HL-60/S4 (cell line): Measurements from ENCODE around the gene ALKAL2.

Experiments used
- in situ Hi-C: fragments of 300-500 bp; cut with MboI; formaldehyde crosslinking; loops from 2 replicates; pipeline ENCODE4 v1.14.3; 2022; ENCODE audit warnings: low sequenced_read_pairs

The ALKAL2 gene

DNA sequence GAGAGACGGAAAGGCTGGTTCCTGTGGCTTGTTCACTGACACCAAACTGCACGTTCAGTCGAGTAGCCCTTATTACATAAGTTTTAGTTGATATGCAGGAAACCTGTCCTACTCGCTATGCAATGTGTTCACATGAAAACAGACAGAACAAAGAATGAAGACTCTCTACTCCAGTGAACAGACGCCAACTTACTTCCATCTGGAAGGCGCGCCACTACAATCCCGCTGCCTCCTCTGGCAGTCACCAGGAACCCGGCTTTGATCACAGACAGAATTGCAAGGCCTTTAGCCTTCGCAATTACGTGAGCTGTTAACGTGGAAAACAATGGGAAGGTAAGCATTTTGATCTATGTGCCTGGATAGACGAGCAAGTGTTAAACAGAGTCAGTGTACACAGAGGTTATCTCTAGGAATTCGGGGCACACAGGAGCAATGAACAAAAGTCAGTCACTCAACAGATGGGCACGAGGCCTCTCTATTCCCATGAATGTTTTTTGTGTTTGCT, 38.3 kb downstream of the ALKAL2 start:
- in situ Hi-C loops = no loop called here

- in situ Hi-C loops = no loop called here
Measured at GRCh38 chr2:248724-249123, 39.2 kb downstream of the ALKAL2 start.

DNA sequence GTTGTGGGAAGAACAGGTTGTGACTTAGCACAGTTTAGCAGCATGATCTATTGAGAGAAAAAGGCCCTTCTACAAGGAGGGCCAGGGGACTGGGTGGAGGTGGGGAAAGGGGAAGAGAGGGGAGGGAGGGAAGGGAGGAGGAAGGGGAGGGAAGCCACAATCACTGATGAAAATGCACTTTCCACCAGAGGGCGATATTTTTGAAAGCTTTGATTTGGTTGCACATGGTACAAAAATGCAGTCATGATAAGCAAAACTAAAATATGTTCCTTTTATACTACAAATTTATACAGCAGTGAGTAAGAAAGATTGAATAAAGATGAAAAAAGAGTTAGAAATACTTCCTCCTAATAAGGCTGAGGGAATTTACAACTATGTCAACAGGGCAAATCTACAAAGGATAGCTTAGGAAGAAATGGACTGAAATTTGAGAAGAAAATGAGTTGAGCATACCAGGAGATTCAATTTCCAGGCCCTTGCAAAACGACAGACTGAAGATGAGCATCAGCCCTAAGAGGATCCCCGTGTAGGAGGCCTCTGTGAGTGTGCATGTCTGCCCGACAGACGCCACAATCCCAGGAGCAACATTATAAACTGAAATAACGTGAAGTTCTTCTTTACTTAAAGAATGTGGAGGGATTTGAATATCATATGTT, 41.3 kb downstream of the ALKAL2 start:
- in situ Hi-C loops = no loop called here

DNA sequence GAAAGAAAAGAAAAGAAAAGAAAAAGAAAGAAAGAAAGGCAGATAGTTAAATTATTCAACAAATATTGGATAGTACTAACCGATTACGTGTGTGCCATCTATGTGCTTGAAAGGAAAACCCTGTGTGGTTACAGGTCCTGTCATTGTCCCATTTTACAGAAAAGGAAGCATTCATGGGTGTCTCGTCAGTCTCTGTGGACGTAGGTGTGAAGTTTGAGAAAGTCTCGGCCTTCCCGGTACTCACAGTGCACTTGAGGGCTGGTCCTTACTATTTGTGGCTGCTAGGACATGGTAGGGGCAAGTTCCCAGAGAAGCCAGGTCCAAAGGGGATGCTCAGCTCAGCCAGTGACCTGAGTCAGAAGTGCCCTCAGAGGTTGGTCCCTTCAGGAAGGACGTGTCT, 43.3 kb downstream of the ALKAL2 start:
- in situ Hi-C loops = no loop called here

- in situ Hi-C loops = no loop called here
Measured at GRCh38 chr2:238869-239268, 49.0 kb downstream of the ALKAL2 start.

DNA sequence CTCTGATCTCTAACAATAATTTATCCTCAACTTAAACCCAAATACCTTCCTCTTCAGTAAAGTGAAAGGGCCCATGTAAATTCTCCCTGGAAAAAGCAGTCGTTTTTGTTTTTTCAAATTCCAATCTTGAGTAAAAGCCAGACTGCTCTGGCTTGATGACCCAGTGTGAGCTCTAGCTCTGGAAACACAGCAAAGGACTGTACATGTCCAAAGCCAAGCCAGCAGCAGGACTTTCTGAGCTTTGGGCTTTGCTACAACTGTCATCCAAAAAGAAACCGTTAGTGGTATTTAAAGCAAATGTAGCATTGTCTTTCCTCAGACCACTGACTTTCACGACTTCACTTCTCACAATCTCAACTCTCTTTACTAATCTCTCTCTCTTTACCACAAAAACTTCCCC, 49.5 kb downstream of the ALKAL2 start:
- in situ Hi-C loops = no loop called here

DNA sequence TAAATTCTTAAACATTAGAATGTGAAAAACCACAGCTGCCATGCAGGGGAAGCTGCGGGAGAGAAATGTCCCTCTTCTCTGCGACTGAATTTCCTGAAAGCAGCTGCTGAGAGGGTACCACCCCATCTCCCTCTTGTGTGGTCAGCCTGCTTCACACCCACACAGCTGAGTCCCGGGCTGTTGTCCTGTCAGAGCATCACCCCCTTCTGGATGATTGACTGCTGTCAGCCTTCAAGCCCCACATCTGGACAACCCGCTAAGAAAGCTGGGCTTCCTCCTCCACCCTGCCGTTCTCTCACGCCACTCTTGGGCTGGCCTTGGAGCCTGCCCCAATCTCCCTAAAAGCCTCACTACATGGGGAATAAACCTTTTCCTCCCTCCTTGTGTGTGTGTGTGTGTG, 50.0 kb downstream of the ALKAL2 start:
- in situ Hi-C loops = no loop called here

DNA sequence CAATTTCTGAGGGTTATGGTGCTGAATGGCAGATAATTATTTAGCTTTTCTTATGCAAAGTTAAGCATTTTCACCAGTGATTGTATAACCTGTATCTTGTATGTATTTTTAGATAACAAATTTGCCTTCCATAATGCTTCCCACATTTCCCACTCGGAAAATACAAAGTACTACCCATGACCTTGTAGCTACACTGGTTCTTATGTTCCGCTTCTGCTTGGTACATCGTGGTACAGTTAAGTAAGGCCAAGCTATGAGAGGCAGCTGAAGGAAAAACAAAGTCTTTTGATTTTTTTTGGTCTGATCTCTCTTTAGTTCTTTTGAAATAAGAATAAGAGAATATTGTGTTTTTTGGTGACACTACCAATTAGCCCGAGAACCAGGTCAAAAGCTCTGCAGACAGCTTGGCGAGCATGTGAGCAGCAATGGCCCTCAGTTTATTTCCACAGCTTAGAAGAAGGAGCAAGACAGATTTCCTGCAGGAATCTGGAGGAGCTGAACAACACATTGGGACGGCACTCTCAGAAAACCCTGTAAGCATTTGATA, 50.8 kb downstream of the ALKAL2 start:
- in situ Hi-C loops = no loop called here

GRCh38 chr2:234421-234820, 53.5 kb downstream of the ALKAL2 start:
- in situ Hi-C loops = no loop called here

- in situ Hi-C loops = no loop called here
Measured at GRCh38 chr2:233030-233429, 54.9 kb downstream of the ALKAL2 start.

DNA sequence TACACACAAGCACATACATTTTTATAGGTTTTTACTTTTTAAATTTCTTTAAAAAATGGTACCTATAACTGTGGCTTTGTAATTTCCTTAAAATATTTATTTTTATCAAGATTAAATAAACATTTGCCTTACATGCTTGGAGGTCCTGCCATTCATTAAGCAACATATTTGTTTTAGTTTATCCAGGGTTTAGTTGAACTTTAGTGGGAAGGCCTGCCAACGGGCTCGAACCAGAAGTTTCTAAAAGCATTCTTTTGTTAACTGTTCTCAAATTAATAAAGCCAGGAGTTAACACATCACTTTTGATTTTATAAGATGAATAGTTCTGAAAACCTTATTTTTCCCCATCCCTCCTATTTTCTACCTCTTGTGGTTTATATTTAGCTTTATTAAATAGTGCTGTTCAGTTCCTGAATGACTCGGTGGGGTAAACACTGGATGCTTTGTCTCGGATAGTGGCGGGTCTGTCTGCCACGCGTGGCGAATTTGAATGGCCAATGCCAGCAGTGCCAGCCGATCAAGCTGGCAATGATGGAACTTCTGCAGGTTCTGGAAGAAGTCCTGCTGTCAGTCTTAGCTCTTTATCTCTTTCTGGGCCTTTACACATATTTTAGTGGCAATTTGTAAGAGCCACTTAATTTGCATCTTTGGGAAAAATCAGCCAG, 56.2 kb downstream of the ALKAL2 start:
- in situ Hi-C loops = no loop called here
